ENCODE measurements around the gene CHST15. TPM values are rescaled to one million over a fixed set of nuclear protein-coding genes. Genes with fewer than 3 reads are reported as not detected.

CHST15 gene, protein sequence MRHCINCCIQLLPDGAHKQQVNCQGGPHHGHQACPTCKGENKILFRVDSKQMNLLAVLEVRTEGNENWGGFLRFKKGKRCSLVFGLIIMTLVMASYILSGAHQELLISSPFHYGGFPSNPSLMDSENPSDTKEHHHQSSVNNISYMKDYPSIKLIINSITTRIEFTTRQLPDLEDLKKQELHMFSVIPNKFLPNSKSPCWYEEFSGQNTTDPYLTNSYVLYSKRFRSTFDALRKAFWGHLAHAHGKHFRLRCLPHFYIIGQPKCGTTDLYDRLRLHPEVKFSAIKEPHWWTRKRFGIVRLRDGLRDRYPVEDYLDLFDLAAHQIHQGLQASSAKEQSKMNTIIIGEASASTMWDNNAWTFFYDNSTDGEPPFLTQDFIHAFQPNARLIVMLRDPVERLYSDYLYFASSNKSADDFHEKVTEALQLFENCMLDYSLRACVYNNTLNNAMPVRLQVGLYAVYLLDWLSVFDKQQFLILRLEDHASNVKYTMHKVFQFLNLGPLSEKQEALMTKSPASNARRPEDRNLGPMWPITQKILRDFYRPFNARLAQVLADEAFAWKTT
- 100 to 1,000 TPM in 1 of 4 donors, 10 to 100 TPM in 3; 43.2 to 104 (median 81.5) TPM for total RNA-seq

DNA sequence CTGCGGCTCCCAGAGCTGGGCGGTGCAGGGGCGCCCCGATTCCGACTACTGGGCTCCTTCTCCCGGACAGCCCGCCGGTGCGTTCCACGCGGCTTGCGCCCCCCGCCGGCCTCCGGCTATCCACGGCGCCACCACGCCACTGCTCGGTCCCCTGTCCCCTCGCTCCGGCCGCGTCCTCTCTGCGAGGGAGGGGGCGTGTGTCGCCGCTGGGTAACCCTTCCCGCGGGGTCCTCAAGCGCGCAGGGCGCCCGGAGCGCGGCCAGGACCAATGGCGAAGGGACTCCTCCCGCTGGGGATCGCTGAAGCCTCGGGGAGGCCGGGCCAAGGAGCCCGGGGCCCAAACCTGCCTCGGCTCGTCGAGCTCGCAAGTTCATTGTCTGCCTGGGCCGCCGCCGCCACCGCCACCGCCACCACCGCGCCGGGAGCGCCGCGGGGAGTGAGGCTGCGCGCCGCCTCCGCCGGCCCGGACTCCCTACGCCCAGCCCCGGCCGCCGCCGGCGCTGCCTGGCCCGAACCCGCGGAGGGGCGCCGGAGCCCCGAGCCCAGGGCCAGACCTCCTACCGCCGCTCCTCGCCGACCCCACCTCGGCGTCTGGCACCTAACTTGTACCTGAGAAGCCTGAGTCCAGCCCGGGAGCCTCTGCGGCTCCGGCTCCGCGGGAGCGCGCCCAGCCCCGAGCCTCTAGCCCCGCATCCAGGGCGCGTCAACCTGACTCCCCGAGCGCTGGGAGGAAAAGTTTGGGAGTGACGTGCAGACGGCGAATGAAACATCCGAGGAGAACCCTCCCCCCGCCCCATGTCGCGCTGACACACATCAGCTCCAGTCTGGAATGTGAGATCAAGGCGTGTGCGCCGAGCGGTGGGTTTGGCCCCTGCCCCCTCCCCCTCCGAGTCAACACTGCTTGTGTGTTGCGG, at the start of gene CHST15:
TSS of gene CHST15 (minus strand) at position 739 of the 914 bp plus-strand sequence. CDS start 47,386 bp downstream, outside the sequence.
- Histone ChIP-seq H3K4me3 (replicated peaks in 1 of 3) (peak within 1 kb of the TSS; percentile 42 to 66 (median 50)), H3K27ac (peak within 1 kb of the TSS; percentile 83 to 97 (median 93)), H3K36me3 (no peaks in the 10 kb centered on the region), H3K4me1 (peaks cover 37 to 48% of the 10 kb centered on the region in 2 donors), H3K9me3 (no peaks in the 10 kb centered on the region), H3K27me3 (no peaks in the 10 kb centered on the region)
- intact Hi-C loops (cut with DNase I), result no loop called here
- peak; percentile 78 to 80 for DNase-seq
- WGBS, 2 donors, result 0 to 1% methylated on average over 12 to 17 of the region's 106 CpGs
- TF ChIP-seq, protein P1, sequence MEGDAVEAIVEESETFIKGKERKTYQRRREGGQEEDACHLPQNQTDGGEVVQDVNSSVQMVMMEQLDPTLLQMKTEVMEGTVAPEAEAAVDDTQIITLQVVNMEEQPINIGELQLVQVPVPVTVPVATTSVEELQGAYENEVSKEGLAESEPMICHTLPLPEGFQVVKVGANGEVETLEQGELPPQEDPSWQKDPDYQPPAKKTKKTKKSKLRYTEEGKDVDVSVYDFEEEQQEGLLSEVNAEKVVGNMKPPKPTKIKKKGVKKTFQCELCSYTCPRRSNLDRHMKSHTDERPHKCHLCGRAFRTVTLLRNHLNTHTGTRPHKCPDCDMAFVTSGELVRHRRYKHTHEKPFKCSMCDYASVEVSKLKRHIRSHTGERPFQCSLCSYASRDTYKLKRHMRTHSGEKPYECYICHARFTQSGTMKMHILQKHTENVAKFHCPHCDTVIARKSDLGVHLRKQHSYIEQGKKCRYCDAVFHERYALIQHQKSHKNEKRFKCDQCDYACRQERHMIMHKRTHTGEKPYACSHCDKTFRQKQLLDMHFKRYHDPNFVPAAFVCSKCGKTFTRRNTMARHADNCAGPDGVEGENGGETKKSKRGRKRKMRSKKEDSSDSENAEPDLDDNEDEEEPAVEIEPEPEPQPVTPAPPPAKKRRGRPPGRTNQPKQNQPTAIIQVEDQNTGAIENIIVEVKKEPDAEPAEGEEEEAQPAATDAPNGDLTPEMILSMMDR (IDR thresholded peaks at IDR 0.05), result peak in 2 of 6 experiments; percentile 9 to 22
- peak; percentile 89 to 91 for TF ChIP-seq POLR2A (IDR thresholded peaks at IDR 0.05)

DNA sequence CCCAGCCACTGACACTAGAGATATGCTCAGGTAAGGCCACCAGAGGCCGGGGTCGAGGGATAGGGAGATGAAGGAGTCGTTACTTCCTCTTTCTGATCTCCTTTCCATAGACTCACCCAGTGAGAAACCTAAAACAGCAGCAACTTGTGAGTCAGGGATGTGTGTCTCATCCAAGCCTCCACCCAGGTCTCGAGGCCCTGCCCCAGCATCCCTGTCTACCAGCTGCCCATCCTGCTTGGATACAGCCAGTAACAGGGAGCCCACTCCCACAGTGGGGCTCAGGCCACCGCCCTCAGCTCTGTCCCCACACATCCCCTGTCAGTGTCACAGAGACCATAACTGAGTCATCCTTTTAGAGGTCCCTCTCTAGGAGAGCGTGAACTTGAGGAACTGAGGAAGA, 49.6 kb upstream of the CHST15 start:
- 91 to 94% methylated on average over 6 of the region's 6 CpGs for WGBS, 2 donors
- Histone ChIP-seq H3K4me3 (replicated peaks in 1 of 3) (no peak overlapping the region), H3K9me3 (no peaks in the 10 kb centered on the region), H3K27ac (no peak overlapping the region), H3K36me3 (no peaks in the 10 kb centered on the region), H3K4me1 (peaks cover 0 to 8% of the 10 kb centered on the region in 2 donors), H3K27me3 (no peaks in the 10 kb centered on the region)
- no peak for DNase-seq
- intact Hi-C loops (cut with DNase I), result no loop called here
- TF ChIP-seq, protein P1 (IDR thresholded peaks at IDR 0.05), result no peak
- TF ChIP-seq POLR2A (IDR thresholded peaks at IDR 0.05), result no peak

DNA sequence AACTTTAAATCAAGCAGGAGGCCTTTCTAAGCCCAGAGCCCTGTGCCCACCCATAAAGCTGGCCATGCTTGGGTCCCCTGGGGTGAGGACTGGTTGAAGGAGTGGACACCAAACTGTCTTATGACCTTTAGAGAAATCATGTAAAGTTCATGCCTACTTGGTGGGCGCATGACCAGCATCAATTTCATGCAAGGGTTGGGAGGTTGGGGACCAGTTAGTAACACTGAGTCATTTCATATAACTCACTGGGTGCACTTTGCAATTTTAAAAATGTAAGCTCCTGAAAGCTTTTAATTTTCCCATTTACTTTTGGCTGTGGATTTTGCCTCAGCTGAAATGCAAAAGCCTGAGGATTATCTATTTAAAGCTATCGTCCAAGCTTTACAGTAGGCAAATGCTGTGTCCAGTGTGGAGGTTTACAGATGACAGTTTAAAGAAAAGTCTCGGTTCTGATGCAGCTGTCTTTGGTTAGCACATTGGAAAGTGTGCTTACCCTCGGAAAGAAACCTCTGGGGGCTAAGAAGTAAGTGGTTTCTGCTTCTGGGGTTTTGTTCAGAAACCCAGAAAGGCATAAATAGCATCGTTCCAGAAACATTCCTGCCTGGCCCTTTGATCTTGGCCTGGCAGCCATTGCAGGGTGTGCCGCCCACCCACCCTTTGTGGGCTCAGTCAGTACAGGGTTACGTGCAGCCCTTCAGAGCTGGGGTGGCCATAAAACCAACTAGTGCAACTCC, 48.8 kb upstream of the CHST15 start:
- peaks cover 0 to 8% of the 10 kb centered on the region in 2 donors for H3K4me1 ChIP-seq
- H3K9me3 ChIP-seq, result no peaks in the 10 kb centered on the region
- intact Hi-C loops (cut with DNase I), result no loop called here
- no peak for DNase-seq
- TF ChIP-seq, protein P1 (IDR thresholded peaks at IDR 0.05), result no peak
- no peak for TF ChIP-seq POLR2A (IDR thresholded peaks at IDR 0.05)
- H3K27ac ChIP-seq, result no peak overlapping the region
- no peak overlapping the region for H3K4me3 ChIP-seq (replicated peaks in 1 of 3)
- no peaks in the 10 kb centered on the region for H3K36me3 ChIP-seq
- H3K27me3 ChIP-seq, result no peaks in the 10 kb centered on the region
- WGBS, 2 donors, result 78 to 86% methylated on average over 6 to 7 of the region's 7 CpGs

DNA sequence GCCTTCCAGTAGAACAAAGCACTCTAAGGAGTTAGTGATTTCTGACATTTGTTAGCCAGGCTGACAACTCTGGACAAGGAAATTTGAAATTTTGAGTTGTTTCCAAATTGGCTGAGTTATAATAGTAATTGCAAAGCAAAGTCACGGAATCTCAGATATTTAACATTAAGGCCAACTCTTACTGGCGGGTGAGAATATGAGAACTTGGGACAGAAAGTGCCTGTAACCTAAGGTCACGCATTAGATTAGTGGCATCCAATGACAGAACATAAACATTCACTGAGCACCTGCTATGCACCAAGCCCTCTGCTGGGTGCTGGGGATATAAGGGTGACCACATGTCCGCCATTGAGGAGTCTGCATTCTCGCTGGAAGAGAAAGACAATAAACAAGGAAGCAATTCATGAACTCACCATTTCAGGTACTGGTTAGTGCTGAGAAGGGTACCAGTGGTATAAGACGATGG, 45.5 kb upstream of the CHST15 start:
- intact Hi-C loops (cut with DNase I), result no loop called here
- H3K36me3 ChIP-seq, result no peaks in the 10 kb centered on the region
- H3K4me1 ChIP-seq, result no peaks in the 10 kb centered on the region
- H3K27me3 ChIP-seq, result no peaks in the 10 kb centered on the region
- DNase-seq, result no peak
- no peak overlapping the region for H3K4me3 ChIP-seq (replicated peaks in 1 of 3)
- WGBS, 2 donors, result 87 to 91% methylated on average over 6 of the region's 6 CpGs
- TF ChIP-seq, protein P1 (IDR thresholded peaks at IDR 0.05), result no peak
- no peak for TF ChIP-seq POLR2A (IDR thresholded peaks at IDR 0.05)
- H3K27ac ChIP-seq, result no peak overlapping the region
- H3K9me3 ChIP-seq, result no peaks in the 10 kb centered on the region
